Immature natural killer cell (primary cell): Measurements from ENCODE around the gene SLN. TPM values are rescaled to one million over a fixed set of nuclear protein-coding genes. Genes with fewer than 3 reads are reported as not detected.

Experiments
- DNase-seq, 3 donors: peaks; one replicate each; pipeline ENCODE4 v3.0.0; 2022; ENCODE audit warnings: mixed read lengths in 1 of 3
- H3K27ac Mint-ChIP-seq, 6 donors: one replicate each; pipeline ENCODE4 v1.8.0; 2020; ENCODE audit warnings: mixed read lengths in 6 of 6, mild to moderate bottlenecking in 5 of 6, inconsistent platforms in 4 of 6, moderate library complexity in 3 of 6
- H3K27me3 Mint-ChIP-seq, 3 donors: one replicate each; pipeline ENCODE4 v1.8.0; 2020 to 2021; ENCODE audit warnings: low read depth in 3 of 3, mild to moderate bottlenecking in 3 of 3, mixed read lengths in 3 of 3, moderate library complexity in 3 of 3, inconsistent platforms in 1 of 3
- H3K36me3 Mint-ChIP-seq, 3 donors: one replicate each; pipeline ENCODE4 v1.8.0; 2020; ENCODE audit warnings: mixed read lengths in 3 of 3, inconsistent platforms in 2 of 3, mild to moderate bottlenecking in 2 of 3
- H3K4me1 Mint-ChIP-seq, 2 donors: one replicate each; pipeline ENCODE4 v1.8.0; 2020; ENCODE audit warnings: inconsistent platforms in 2 of 2, mild to moderate bottlenecking in 2 of 2, mixed read lengths in 2 of 2, moderate library complexity in 1 of 2
- H3K4me3 Mint-ChIP-seq, 5 donors: one replicate each; pipeline ENCODE4 v1.8.0; 2020; ENCODE audit warnings: mild to moderate bottlenecking in 5 of 5, mixed read lengths in 5 of 5, inconsistent platforms in 3 of 5, moderate library complexity in 3 of 5
- H3K9me3 Mint-ChIP-seq, 6 donors: one replicate each; pipeline ENCODE4 v1.8.0; 2020; ENCODE audit warnings: mild to moderate bottlenecking in 6 of 6, mixed read lengths in 6 of 6, inconsistent platforms in 4 of 6, moderate library complexity in 3 of 6
- polyA plus RNA-seq, 3 donors: library from polyadenylated mRNA; unstranded; fragments of 300-500 nt; fragmentation: Illumina TruSeq; gene quantifications; one replicate each; pipeline ENCODE4 v1.2.3, GENCODE V29; 2021

The SLN gene
- polyA plus RNA-seq, 3 donors from 2014 or later: not detected

- H3K36me3 Mint-ChIP-seq: no peaks in the 10 kb centered on the region
- H3K4me3 Mint-ChIP-seq: no peak overlapping the region
- no peaks in the 10 kb centered on the region for H3K4me1 Mint-ChIP-seq
- no peak for DNase-seq
- H3K27ac Mint-ChIP-seq: no peak overlapping the region
- H3K9me3 Mint-ChIP-seq: no peaks in the 10 kb centered on the region
- peaks cover 0 to 6% (median 0%) of the 10 kb centered on the region in 3 donors for H3K27me3 Mint-ChIP-seq
These were observed 28.0 kb downstream of the SLN start for GRCh38 chr11:107683807-107684206.

GRCh38 chr11:107683061-107683460 lies 28.8 kb downstream of the SLN start:
- H3K9me3 Mint-ChIP-seq: no peaks in the 10 kb centered on the region
- DNase-seq: no peak
- H3K27me3 Mint-ChIP-seq: peaks cover 0 to 9% (median 0%) of the 10 kb centered on the region in 3 donors
- H3K27ac Mint-ChIP-seq: no peak overlapping the region
- no peaks in the 10 kb centered on the region for H3K36me3 Mint-ChIP-seq
- H3K4me3 Mint-ChIP-seq: no peak overlapping the region
- H3K4me1 Mint-ChIP-seq: no peaks in the 10 kb centered on the region

- Mint-ChIP-seq H3K4me3 (no peak overlapping the region), H3K27me3 (peaks cover 0 to 9% (median 0%) of the 10 kb centered on the region in 3 donors), H3K36me3 (no peaks in the 10 kb centered on the region), H3K27ac (no peak overlapping the region), H3K9me3 (no peaks in the 10 kb centered on the region), H3K4me1 (no peaks in the 10 kb centered on the region)
- no peak for DNase-seq
These were observed 29.3 kb downstream of the SLN start for GRCh38 chr11:107682572-107682971.

- no peak overlapping the region for H3K4me3 Mint-ChIP-seq
These were observed 29.7 kb downstream of the SLN start for GRCh38 chr11:107682171-107682570.

GRCh38 chr11:107679255-107680024 lies 32.4 kb downstream of the SLN start:
- DNase-seq: no peak
- H3K4me3 Mint-ChIP-seq: no peak overlapping the region
- peaks cover 0 to 9% (median 0%) of the 10 kb centered on the region in 3 donors for H3K27me3 Mint-ChIP-seq
- H3K27ac Mint-ChIP-seq: no peak overlapping the region
- H3K4me1 Mint-ChIP-seq: no peaks in the 10 kb centered on the region
- H3K9me3 Mint-ChIP-seq: no peaks in the 10 kb centered on the region
- H3K36me3 Mint-ChIP-seq: no peaks in the 10 kb centered on the region

More at GRCh38 chr11:107682171-107682570, 29.7 kb downstream of the SLN start:
- no peaks in the 10 kb centered on the region for H3K36me3 Mint-ChIP-seq
- no peaks in the 10 kb centered on the region for H3K9me3 Mint-ChIP-seq
- DNase-seq: no peak
- no peaks in the 10 kb centered on the region for H3K4me1 Mint-ChIP-seq
- H3K27me3 Mint-ChIP-seq: peaks cover 0 to 9% (median 0%) of the 10 kb centered on the region in 3 donors
- no peak overlapping the region for H3K27ac Mint-ChIP-seq

GRCh38 chr11:107678632-107678971 lies 33.3 kb downstream of the SLN start:
- H3K27me3 Mint-ChIP-seq: peaks cover 0 to 9% (median 0%) of the 10 kb centered on the region in 3 donors
- H3K9me3 Mint-ChIP-seq: no peaks in the 10 kb centered on the region
- H3K36me3 Mint-ChIP-seq: no peaks in the 10 kb centered on the region
- no peak overlapping the region for H3K4me3 Mint-ChIP-seq
- no peaks in the 10 kb centered on the region for H3K4me1 Mint-ChIP-seq
- no peak overlapping the region for H3K27ac Mint-ChIP-seq
- no peak for DNase-seq

- H3K27ac Mint-ChIP-seq: no peak overlapping the region
- H3K4me3 Mint-ChIP-seq: no peak overlapping the region
These were observed 33.8 kb downstream of the SLN start for GRCh38 chr11:107677924-107678631.

GRCh38 chr11:107676336-107677057 lies 35.4 kb downstream of the SLN start:
- peaks cover 0 to 1% (median 0%) of the 10 kb centered on the region in 6 donors for H3K9me3 Mint-ChIP-seq
- H3K36me3 Mint-ChIP-seq: no peaks in the 10 kb centered on the region
- peaks cover 0 to 7% (median 2%) of the 10 kb centered on the region in 3 donors for H3K27me3 Mint-ChIP-seq
- no peak overlapping the region for H3K4me3 Mint-ChIP-seq
- H3K27ac Mint-ChIP-seq: no peak overlapping the region
- H3K4me1 Mint-ChIP-seq: no peaks in the 10 kb centered on the region
- DNase-seq: no peak

More at GRCh38 chr11:107677924-107678631, 33.8 kb downstream of the SLN start:
- Mint-ChIP-seq H3K4me1 (no peaks in the 10 kb centered on the region), H3K27me3 (peaks cover 0 to 9% (median 0%) of the 10 kb centered on the region in 3 donors), H3K36me3 (no peaks in the 10 kb centered on the region), H3K9me3 (no peaks in the 10 kb centered on the region)
- no peak for DNase-seq

GRCh38 chr11:107675902-107676301 lies 36.0 kb downstream of the SLN start:
- DNase-seq: no peak
- Mint-ChIP-seq H3K36me3 (no peaks in the 10 kb centered on the region), H3K27ac (no peak overlapping the region), H3K9me3 (peaks cover 0 to 1% (median 0%) of the 10 kb centered on the region in 6 donors), H3K4me3 (no peak overlapping the region), H3K27me3 (peaks cover 0 to 7% (median 2%) of the 10 kb centered on the region in 3 donors), H3K4me1 (no peaks in the 10 kb centered on the region)

GRCh38 chr11:107669893-107670601 lies 41.8 kb downstream of the SLN start:
- Mint-ChIP-seq H3K36me3 (no peaks in the 10 kb centered on the region), H3K4me1 (no peaks in the 10 kb centered on the region), H3K27me3 (peaks cover 2 to 5% (median 2%) of the 10 kb centered on the region in 3 donors), H3K4me3 (no peak overlapping the region), H3K27ac (no peak overlapping the region), H3K9me3 (peaks cover 0 to 1% (median 0%) of the 10 kb centered on the region in 6 donors)
- no peak for DNase-seq

- no peak overlapping the region for H3K4me3 Mint-ChIP-seq
- H3K4me1 Mint-ChIP-seq: no peaks in the 10 kb centered on the region
These were observed 42.6 kb downstream of the SLN start for GRCh38 chr11:107669191-107669740.

GRCh38 chr11:107666911-107667613 lies 44.8 kb downstream of the SLN start:
- H3K27ac Mint-ChIP-seq: no peak overlapping the region
- H3K9me3 Mint-ChIP-seq: no peaks in the 10 kb centered on the region
- H3K27me3 Mint-ChIP-seq: peaks cover 0 to 5% (median 2%) of the 10 kb centered on the region in 3 donors
- H3K36me3 Mint-ChIP-seq: no peaks in the 10 kb centered on the region
- no peak for DNase-seq
- no peak overlapping the region for H3K4me3 Mint-ChIP-seq
- H3K4me1 Mint-ChIP-seq: no peaks in the 10 kb centered on the region

More at GRCh38 chr11:107669191-107669740, 42.6 kb downstream of the SLN start:
- Mint-ChIP-seq H3K9me3 (peaks cover 0 to 1% (median 0%) of the 10 kb centered on the region in 6 donors), H3K36me3 (no peaks in the 10 kb centered on the region), H3K27me3 (peaks cover 2 to 5% (median 2%) of the 10 kb centered on the region in 3 donors), H3K27ac (no peak overlapping the region)
- no peak for DNase-seq

GRCh38 chr11:107665018-107665417 lies 46.8 kb downstream of the SLN start:
- Mint-ChIP-seq H3K4me1 (no peaks in the 10 kb centered on the region), H3K9me3 (no peaks in the 10 kb centered on the region), H3K27ac (no peak overlapping the region), H3K27me3 (peaks cover 0 to 5% (median 2%) of the 10 kb centered on the region in 3 donors), H3K4me3 (no peak overlapping the region), H3K36me3 (no peaks in the 10 kb centered on the region)
- DNase-seq: no peak
